Stimulated activated naive CD8-positive, alpha-beta T cell treated with anti-CD3 and anti-CD28 coated beads, Interleukin-15, Interleukin-2, amounts not matched to agents 100 ng/mL and 50 ng/mL, for 24 hours (primary cell): ENCODE measurements around the gene ENTHD1.

Experiments used
- H3K27ac Mint-ChIP-seq: one replicate; pipeline ENCODE4 v1.8.0; 2021; ENCODE audit warnings: mild to moderate bottlenecking, mixed read lengths
- H3K27me3 Mint-ChIP-seq: one replicate; pipeline ENCODE4 v1.8.0; 2021; ENCODE audit warnings: mixed read lengths
- H3K36me3 Mint-ChIP-seq: one replicate; pipeline ENCODE4 v1.8.0; 2021; ENCODE audit warnings: low read depth, mixed read lengths
- H3K4me1 Mint-ChIP-seq: one replicate; pipeline ENCODE4 v1.8.0; 2021; ENCODE audit warnings: low read depth, mixed read lengths
- H3K4me3 Mint-ChIP-seq: one replicate; pipeline ENCODE4 v1.8.0; 2021; ENCODE audit warnings: mild to moderate bottlenecking, mixed read lengths
- H3K9me3 Mint-ChIP-seq: one replicate; pipeline ENCODE4 v1.8.0; 2021; ENCODE audit warnings: mixed read lengths

The ENTHD1 gene

GRCh38 chr22:39710380-39711150, 183.0 kb downstream of the ENTHD1 start:
- Mint-ChIP-seq H3K4me1 (no peaks in the 10 kb centered on the region), H3K36me3 (no peaks in the 10 kb centered on the region), H3K4me3 (no peak overlapping the region), H3K27me3 (no peaks in the 10 kb centered on the region), H3K27ac (no peak overlapping the region), H3K9me3 (no peaks in the 10 kb centered on the region)

GRCh38 chr22:39707816-39708215, 185.7 kb downstream of the ENTHD1 start:
- no peaks in the 10 kb centered on the region for H3K36me3 Mint-ChIP-seq
- no peaks in the 10 kb centered on the region for H3K9me3 Mint-ChIP-seq
- H3K27ac Mint-ChIP-seq: no peak overlapping the region
- no peak overlapping the region for H3K4me3 Mint-ChIP-seq
- no peaks in the 10 kb centered on the region for H3K27me3 Mint-ChIP-seq
- H3K4me1 Mint-ChIP-seq: no peaks in the 10 kb centered on the region

- Mint-ChIP-seq H3K9me3 (no peaks in the 10 kb centered on the region), H3K36me3 (no peaks in the 10 kb centered on the region), H3K4me3 (no peak overlapping the region), H3K27me3 (no peaks in the 10 kb centered on the region), H3K4me1 (no peaks in the 10 kb centered on the region), H3K27ac (no peak overlapping the region)
These were observed 186.2 kb downstream of the ENTHD1 start for GRCh38 chr22:39707351-39707750.

- Mint-ChIP-seq H3K9me3 (no peaks in the 10 kb centered on the region), H3K4me3 (no peak overlapping the region), H3K27ac (no peak overlapping the region), H3K4me1 (no peaks in the 10 kb centered on the region), H3K27me3 (no peaks in the 10 kb centered on the region), H3K36me3 (no peaks in the 10 kb centered on the region)
These were observed 187.0 kb downstream of the ENTHD1 start for GRCh38 chr22:39706376-39707140.

GRCh38 chr22:39705386-39705785, 188.2 kb downstream of the ENTHD1 start:
- no peak overlapping the region for H3K4me3 Mint-ChIP-seq
- no peaks in the 10 kb centered on the region for H3K9me3 Mint-ChIP-seq
- peaks cover 4% of the 10 kb centered on the region for H3K27me3 Mint-ChIP-seq
- H3K4me1 Mint-ChIP-seq: no peaks in the 10 kb centered on the region
- no peaks in the 10 kb centered on the region for H3K36me3 Mint-ChIP-seq
- H3K27ac Mint-ChIP-seq: no peak overlapping the region

GRCh38 chr22:39703928-39704639, 189.5 kb downstream of the ENTHD1 start:
- H3K4me3 Mint-ChIP-seq: no peak overlapping the region
- no peaks in the 10 kb centered on the region for H3K9me3 Mint-ChIP-seq
- H3K27ac Mint-ChIP-seq: no peak overlapping the region

GRCh38 chr22:39703091-39703490, 190.5 kb downstream of the ENTHD1 start:
- no peaks in the 10 kb centered on the region for H3K36me3 Mint-ChIP-seq
- no peaks in the 10 kb centered on the region for H3K9me3 Mint-ChIP-seq
- no peak overlapping the region for H3K4me3 Mint-ChIP-seq
- peaks cover 4% of the 10 kb centered on the region for H3K27me3 Mint-ChIP-seq
- H3K27ac Mint-ChIP-seq: no peak overlapping the region
- no peaks in the 10 kb centered on the region for H3K4me1 Mint-ChIP-seq

More at GRCh38 chr22:39703928-39704639, 189.5 kb downstream of the ENTHD1 start:
- Mint-ChIP-seq H3K27me3 (peaks cover 4% of the 10 kb centered on the region), H3K36me3 (no peaks in the 10 kb centered on the region), H3K4me1 (no peaks in the 10 kb centered on the region)

GRCh38 chr22:39700565-39700964, 193.0 kb downstream of the ENTHD1 start:
- H3K4me1 Mint-ChIP-seq: no peaks in the 10 kb centered on the region
- no peak overlapping the region for H3K4me3 Mint-ChIP-seq
- no peaks in the 10 kb centered on the region for H3K9me3 Mint-ChIP-seq
- no peak overlapping the region for H3K27ac Mint-ChIP-seq
- H3K36me3 Mint-ChIP-seq: no peaks in the 10 kb centered on the region
- peaks cover 7% of the 10 kb centered on the region for H3K27me3 Mint-ChIP-seq

- no peaks in the 10 kb centered on the region for H3K4me1 Mint-ChIP-seq
- no peak overlapping the region for H3K4me3 Mint-ChIP-seq
- H3K27me3 Mint-ChIP-seq: peaks cover 7% of the 10 kb centered on the region
- H3K36me3 Mint-ChIP-seq: no peaks in the 10 kb centered on the region
- no peaks in the 10 kb centered on the region for H3K9me3 Mint-ChIP-seq
- H3K27ac Mint-ChIP-seq: no peak overlapping the region
These were observed 193.8 kb downstream of the ENTHD1 start for GRCh38 chr22:39699631-39700360.

GRCh38 chr22:39697790-39698430, 195.7 kb downstream of the ENTHD1 start:
- Mint-ChIP-seq H3K27ac (no peak overlapping the region), H3K4me1 (no peaks in the 10 kb centered on the region), H3K36me3 (no peaks in the 10 kb centered on the region), H3K4me3 (no peak overlapping the region), H3K9me3 (no peaks in the 10 kb centered on the region), H3K27me3 (peaks cover 12% of the 10 kb centered on the region)

GRCh38 chr22:39693943-39694500, 199.5 kb downstream of the ENTHD1 start:
- H3K36me3 Mint-ChIP-seq: no peaks in the 10 kb centered on the region
- no peak overlapping the region for H3K4me3 Mint-ChIP-seq
- H3K4me1 Mint-ChIP-seq: peaks cover 9% of the 10 kb centered on the region
- H3K9me3 Mint-ChIP-seq: no peaks in the 10 kb centered on the region
- peaks cover 33% of the 10 kb centered on the region for H3K27me3 Mint-ChIP-seq
- H3K27ac Mint-ChIP-seq: no peak overlapping the region
